ENCODE results near the gene OR5B17. TPM values are rescaled to one million over a fixed set of nuclear protein-coding genes. Genes with fewer than 3 reads are reported as not detected.
"Not testable (repeated sequence)": the region's sequence is repeated elsewhere in the genome, so short reads cannot be mapped to it uniquely, and the experiment has no call there.

Gene OR5B17
- total RNA-seq: not detected
- long read RNA-seq: 0 reads

- Histone ChIP-seq H3K4me3 (no peak within 1 kb of the TSS), H3K9me3 (no peaks in the 10 kb centered on the region), H3K27ac (no peak within 1 kb of the TSS), H3K36me3 (no peaks in the 10 kb centered on the region), H3K4me1 (no peaks in the 10 kb centered on the region), H3K27me3 (ENCODE audit: low read depth) (no peaks in the 10 kb centered on the region)
- ATAC-seq (no peak), DNase-seq (no peak)
- intact Hi-C loops (cut with DNase I): no loop called here
- no peak for TF ChIP-seq CTCF (IDR thresholded peaks at IDR 0.05)
Measured at GRCh38 chr11:58358969-58359368, at the start of gene OR5B17. TSS of gene OR5B17 (minus strand) at chr11:58359069. CDS start at chr11:58359069, 0 bp downstream.

GRCh38 chr11:58406774-58407173, 47.9 kb upstream of the OR5B17 start, which contains the start of gene OR5B3:
TSS of gene OR5B3 (minus strand) at chr11:58406874. CDS start at chr11:58403409, 3,465 bp downstream.
- Histone ChIP-seq H3K36me3 (no peaks in the 10 kb centered on the region), H3K4me3 (no peak within 1 kb of the TSS), H3K27ac (no peak within 1 kb of the TSS), H3K27me3 (ENCODE audit: low read depth) (no peaks in the 10 kb centered on the region), H3K9me3 (peaks cover 12% of the 10 kb centered on the region), H3K4me1 (no peaks in the 10 kb centered on the region)
- DNase-seq: no peak
- intact Hi-C loops (cut with DNase I): no loop called here
- ATAC-seq: no peak
- TF ChIP-seq CTCF (IDR thresholded peaks at IDR 0.05): no peak

GRCh38 chr11:58399622-58400021, 40.8 kb upstream of the OR5B17 start:
- H3K27me3 ChIP-seq (ENCODE audit: low read depth); H3K4me1 ChIP-seq; H3K4me3 ChIP-seq; H3K9me3 ChIP-seq; H3K27ac ChIP-seq; H3K36me3 ChIP-seq; DNase-seq; intact Hi-C loops (cut with DNase I); ATAC-seq: not testable (repeated sequence)

GRCh38 chr11:58395581-58395980, 36.7 kb upstream of the OR5B17 start:
- intact Hi-C loops (cut with DNase I): no loop called here
- Histone ChIP-seq H3K9me3 (no peaks in the 10 kb centered on the region), H3K27ac (no peak overlapping the region), H3K27me3 (ENCODE audit: low read depth) (no peaks in the 10 kb centered on the region), H3K36me3 (no peaks in the 10 kb centered on the region), H3K4me3 (no peak overlapping the region), H3K4me1 (no peaks in the 10 kb centered on the region)
- ATAC-seq: no peak
- DNase-seq: no peak
- no peak for TF ChIP-seq CTCF (IDR thresholded peaks at IDR 0.05)

GRCh38 chr11:58394195-58394594, 35.3 kb upstream of the OR5B17 start:
- intact Hi-C loops (cut with DNase I): no loop called here
- no peaks in the 10 kb centered on the region for H3K36me3 ChIP-seq
- H3K9me3 ChIP-seq: no peaks in the 10 kb centered on the region
- ATAC-seq (no peak), DNase-seq (no peak)
- no peak overlapping the region for H3K4me3 ChIP-seq
- H3K27me3 ChIP-seq (ENCODE audit: low read depth): no peaks in the 10 kb centered on the region
- H3K4me1 ChIP-seq: no peaks in the 10 kb centered on the region
- H3K27ac ChIP-seq: no peak overlapping the region
- TF ChIP-seq CTCF (IDR thresholded peaks at IDR 0.05): no peak

GRCh38 chr11:58392746-58393145, 33.9 kb upstream of the OR5B17 start:
- H3K36me3 ChIP-seq: no peaks in the 10 kb centered on the region
- no peaks in the 10 kb centered on the region for H3K27me3 ChIP-seq (ENCODE audit: low read depth)
- H3K4me1 ChIP-seq: no peaks in the 10 kb centered on the region
- no peak for ATAC-seq
- no peak overlapping the region for H3K27ac ChIP-seq
- H3K9me3 ChIP-seq: no peaks in the 10 kb centered on the region
- no peak for TF ChIP-seq CTCF (IDR thresholded peaks at IDR 0.05)
- intact Hi-C loops (cut with DNase I): no loop called here
- DNase-seq: no peak
- no peak overlapping the region for H3K4me3 ChIP-seq

Measured in lower lobe of right lung (tissue), 2 donors.